H1 (cell line): Measurements from ENCODE around the gene PIM1. TPM values are rescaled to one million over a fixed set of nuclear protein-coding genes. Genes with fewer than 3 reads are reported as not detected.

Source experiments
- CTCF ChIA-PET: fragments of 300-600 bp; sonication (Branson Sonifier 250); formaldehyde crosslinking; loops from one replicate; lab custom pipeline; 2021; ENCODE audit not compliant: partially characterized antibody; lab: Charles Lee
- POLR2A ChIA-PET: fragments of 300-600 bp; sonication (Branson Sonifier 250); formaldehyde crosslinking; loops from one replicate; lab custom pipeline; 2021; ENCODE audit warnings: inconsistent platforms; ENCODE audit not compliant: partially characterized antibody; lab: Charles Lee
- DNase-seq, 2 experiments: peaks; one replicate each; pipeline versions ENCODE4 v3.0.0 to v3.0.0-alpha.2; 2010 to 2022; ENCODE audit warnings: low spot score in 2 of 2, low read depth in 1 of 2, mixed read lengths in 1 of 2
- FAIRE-seq: peaks from 2 replicates; lab custom pipeline; 2011; peaks lifted over from hg19 to GRCh38; lab: Jason Lieb, UNC
- H2AFZ ChIP-seq: 2 replicates; pipeline ENCODE4 v1.8.1; 2012; ENCODE audit warnings: low read length, inconsistent platforms
- H2AK5ac ChIP-seq: 2 replicates; pipeline ENCODE4 v1.6.1; 2013; ENCODE audit warnings: low read depth, low read length
- H2BK120ac ChIP-seq: replicated peaks from 2 replicates; pipeline ENCODE3; 2013; ENCODE audit warnings: low read depth, low read length, inconsistent platforms
- H2BK12ac ChIP-seq: 2 replicates; pipeline ENCODE4 v1.6.1; 2013; ENCODE audit warnings: low read depth, low read length
- H2BK15ac ChIP-seq: 2 replicates; pipeline ENCODE4 v1.6.1; 2013; ENCODE audit warnings: low read length
- H2BK20ac ChIP-seq: 2 replicates; pipeline ENCODE4 v1.6.1; 2013; ENCODE audit warnings: low read length
- H2BK5ac ChIP-seq: 2 replicates; pipeline ENCODE4 v1.6.1; 2013; ENCODE audit warnings: low read depth, low read length
- H3K14ac ChIP-seq: 2 replicates; pipeline ENCODE4 v1.6.1; 2013; ENCODE audit warnings: inconsistent platforms; ENCODE audit not compliant: insufficient read length
- H3K18ac ChIP-seq: 2 replicates; pipeline ENCODE4 v1.6.1; 2013; ENCODE audit warnings: low read length; ENCODE audit errors: extremely low read depth
- H3K23ac ChIP-seq: 2 replicates; pipeline ENCODE4 v1.6.1; 2013; ENCODE audit warnings: inconsistent platforms; ENCODE audit not compliant: insufficient read length
- H3K23me2 ChIP-seq: 2 replicates; pipeline ENCODE4 v1.6.1; 2013; ENCODE audit warnings: low read depth, low read length
- H3K27ac ChIP-seq: 2 replicates; pipeline ENCODE4 v1.6.1; 2011; ENCODE audit warnings: low read depth, low read length, inconsistent platforms
- H3K27me3 ChIP-seq, 4 experiments: replicated peaks in 1 of 4; 1 replicate in 1 of 4; 2 replicates in 3 of 4; pipeline versions ENCODE4 v1.6.1 to v1.8.1; 2011 to 2013; ENCODE audit warnings: low read length in 3 of 4, mild to moderate bottlenecking in 3 of 4, inconsistent platforms in 2 of 4, mixed read lengths in 2 of 4, moderate library complexity in 1 of 4; ENCODE audit not compliant: control insufficient read depth in 3 of 4, insufficient read depth in 3 of 4; ENCODE audit errors: extremely low read depth in 1 of 4
- H3K36me3 ChIP-seq, 4 experiments: 2 replicates each; pipeline versions ENCODE4 v1.6.1 to v1.8.1; 2011 to 2013; ENCODE audit warnings: mild to moderate bottlenecking in 4 of 4, low read length in 3 of 4, moderate library complexity in 2 of 4, control low read depth in 1 of 4, inconsistent platforms in 1 of 4; ENCODE audit not compliant: insufficient read depth in 4 of 4, control insufficient read depth in 2 of 4
- H3K4ac ChIP-seq: replicated peaks from 2 replicates; pipeline ENCODE3; 2013; ENCODE audit warnings: low read length, low read depth, mixed read lengths, inconsistent platforms; ENCODE audit not compliant: insufficient read length
- H3K4me1 ChIP-seq, 4 experiments: replicated peaks in 1 of 4; 1 replicate in 1 of 4; 2 replicates in 3 of 4; pipeline versions ENCODE4 v1.6.1 to v1.8.1; 2011 to 2013; ENCODE audit warnings: low read length in 3 of 4, inconsistent platforms in 2 of 4, mixed read lengths in 1 of 4; ENCODE audit not compliant: insufficient read depth in 4 of 4, control insufficient read depth in 3 of 4
- H3K4me2 ChIP-seq, 2 experiments: 2 replicates each; pipeline versions ENCODE4 v1.6.1 to v1.8.1; 2011 to 2013; ENCODE audit warnings: low read depth in 2 of 2, low read length in 2 of 2, control low read depth in 1 of 2, inconsistent platforms in 1 of 2, mild to moderate bottlenecking in 1 of 2; ENCODE audit not compliant: insufficient read depth in 1 of 2
- H3K4me3 ChIP-seq, 4 experiments: fragments of 200-600, 300-600 bp in 1 of 4; sonication (generic), shearing (Covaris generic), sonication (Bioruptor Twin) in 1 of 4; 2 replicates each; pipeline versions ENCODE4 v1.5.1 to v1.8.1; 2011 to 2016; ENCODE audit warnings: low read length in 4 of 4, low read depth in 3 of 4, control low read depth in 2 of 4, inconsistent platforms in 2 of 4, mild to moderate bottlenecking in 2 of 4, mixed read lengths in 1 of 4, moderate library complexity in 1 of 4; ENCODE audit not compliant: insufficient read depth in 2 of 4; ENCODE audit errors: extremely low read depth in 1 of 4
- H3K56ac ChIP-seq: replicated peaks from 2 replicates; pipeline ENCODE3; 2013; ENCODE audit warnings: low read depth, mild to moderate bottlenecking, mixed read lengths, low read length, inconsistent platforms; ENCODE audit not compliant: insufficient read length
- H3K79me1 ChIP-seq: 2 replicates; pipeline ENCODE4 v1.6.1; 2013; ENCODE audit warnings: low read depth, low read length, control low read depth
- H3K79me2 ChIP-seq, 2 experiments: 2 replicates each; pipeline versions ENCODE4 v1.6.1 to v1.8.1; 2012 to 2013; ENCODE audit warnings: low read length in 2 of 2, mild to moderate bottlenecking in 2 of 2, inconsistent platforms in 1 of 2; ENCODE audit not compliant: insufficient read depth in 2 of 2, control insufficient read depth in 1 of 2
- H3K9ac ChIP-seq, 4 experiments: replicated peaks in 1 of 4; 1 replicate in 1 of 4; 2 replicates in 3 of 4; pipeline versions ENCODE4 v1.6.1 to v1.8.1; 2011 to 2013; ENCODE audit warnings: low read depth in 3 of 4, low read length in 3 of 4, control low read depth in 2 of 4, mild to moderate bottlenecking in 2 of 4, moderate library complexity in 2 of 4, inconsistent platforms in 1 of 4; ENCODE audit errors: extremely low read depth in 1 of 4
- H3K9me3 ChIP-seq, 2 experiments: 2 replicates each; pipeline versions ENCODE4 v1.6.1 to v1.8.1; 2012 to 2013; ENCODE audit warnings: mild to moderate bottlenecking in 2 of 2, moderate library complexity in 2 of 2, control low read depth in 1 of 2, inconsistent platforms in 1 of 2, low read depth in 1 of 2, low read length in 1 of 2, mixed read lengths in 1 of 2; ENCODE audit not compliant: insufficient read depth in 2 of 2
- H4K20me1 ChIP-seq, 2 experiments: replicated peaks in 1 of 2; 2 replicates each; pipeline versions ENCODE3 to v1.8.1; 2011 to 2013; ENCODE audit warnings: inconsistent platforms in 2 of 2, low read length in 2 of 2, mild to moderate bottlenecking in 1 of 2; ENCODE audit not compliant: insufficient read depth in 2 of 2, control insufficient read depth in 1 of 2
- H4K5ac ChIP-seq: 2 replicates; pipeline ENCODE4 v1.6.1; 2013; ENCODE audit warnings: low read length, low read depth, mixed read lengths, inconsistent platforms; ENCODE audit not compliant: insufficient read length
- H4K8ac ChIP-seq: 2 replicates; pipeline ENCODE4 v1.8.0; 2013; ENCODE audit warnings: mild to moderate bottlenecking, moderate library complexity, low read length, inconsistent platforms; ENCODE audit not compliant: insufficient read depth; ENCODE audit errors: extremely low read depth
- H4K91ac ChIP-seq: replicated peaks from 2 replicates; pipeline ENCODE3; 2013; ENCODE audit warnings: low read length, mixed read lengths, inconsistent platforms; ENCODE audit not compliant: insufficient read length
- CBX5 ChIP-seq: fragments of 300-800, 300-1000 bp; sonication (generic); IDR thresholded peaks from 2 replicates; pipeline ENCODE4 v1.7.1; 2016; ENCODE audit warnings: antibody characterized with exemption, low read length, low read depth
- CHD1 ChIP-seq: IDR thresholded peaks from 2 replicates; pipeline ENCODE4 v1.6.1; 2012; ENCODE audit warnings: low read depth, low read length, improper control_type of control experiment
- E2F6 ChIP-seq: IDR thresholded peaks from 2 replicates; pipeline ENCODE4 v1.6.1; 2012; ENCODE audit warnings: inconsistent platforms
- GTF2F1 ChIP-seq: IDR thresholded peaks from 2 replicates; pipeline ENCODE4 v1.6.1; 2012; ENCODE audit warnings: low read depth, low read length, improper control_type of control experiment, borderline replicate concordance
- JUN ChIP-seq: IDR thresholded peaks from 2 replicates; pipeline ENCODE4 v1.6.1; 2011; ENCODE audit warnings: low read depth, mild to moderate bottlenecking, improper control_type of control experiment, low read length
- KDM1A ChIP-seq: fragments of 200-600, 300-600 bp; sonication (generic); IDR thresholded peaks from 2 replicates; pipeline ENCODE4 v1.7.1; 2016; ENCODE audit warnings: mild to moderate bottlenecking, low read length, borderline replicate concordance
- KDM4A ChIP-seq: IDR thresholded peaks from one replicate; pipeline ENCODE4 v1.7.1; 2012; ENCODE audit warnings: low read depth, mild to moderate bottlenecking, moderate library complexity, low read length, inconsistent platforms; ENCODE audit not compliant: severe bottlenecking
- MAX ChIP-seq: IDR thresholded peaks from 2 replicates; pipeline ENCODE4 v1.6.1; 2012; ENCODE audit warnings: inconsistent platforms
- NANOG ChIP-seq: IDR thresholded peaks from 2 replicates; pipeline ENCODE4 v1.6.1; 2011; ENCODE audit warnings: low read length, low read depth, mild to moderate bottlenecking, inconsistent platforms; ENCODE audit not compliant: insufficient read depth, poor library complexity, severe bottlenecking
- POLR2AphosphoS5 ChIP-seq: IDR thresholded peaks from 2 replicates; pipeline ENCODE4 v1.6.1; 2011; ENCODE audit warnings: low read depth, low read length
- RNF2 ChIP-seq: fragments of 200-900, 300-1000 bp; sonication (generic); IDR thresholded peaks from 2 replicates; pipeline ENCODE4 v1.7.1; 2016; ENCODE audit warnings: borderline replicate concordance, low read depth, mild to moderate bottlenecking, antibody characterized with exemption, low read length; ENCODE audit not compliant: poor library complexity, severe bottlenecking; ENCODE audit errors: missing control alignments
- WGBS, 2 experiments: shearing (Covaris generic) in 1 of 2; methylation state at CpG; one replicate each; pipeline versions ENCODE4 v1.1.6 to v1.1.7; 2013 to 2015; ENCODE audit warnings: low lambda C conversion rate in 2 of 2, mixed read lengths in 2 of 2, inconsistent platforms in 1 of 2, low coverage in 1 of 2, missing lambda C conversion rate in 1 of 2; ENCODE audit not compliant: insufficient replicate concordance in 2 of 2, insufficient coverage in 1 of 2, insufficient read length in 1 of 2; ENCODE audit errors: extremely low coverage in 1 of 2, missing lambda C conversion rate in 1 of 2; 5-methylcytosine and 5-hydroxymethylcytosine counted together
- polyA plus RNA-seq, 7 experiments: library from polyadenylated mRNA; depleted of rRNA in 3 of 7; stranded (reverse) in 5 of 7; unstranded in 2 of 7; fragments of >200 nt in 5 of 7; fragments of 200-250 nt in 2 of 7; gene quantifications; 1 replicate in 5 of 7; 2 replicates in 1 of 7; 4 replicates in 1 of 7; pipeline versions ENCODE4 v1.2.1 to v1.2.3, GENCODE V29; 2011 to 2013; ENCODE audit warnings: missing spikeins in 2 of 7, mixed read lengths in 2 of 7
- total RNA-seq: library from RNA; stranded (reverse); fragmentation: NEBNext Ultra II Directional; extraction: Animal tissue kit (Norgen Biotek cat#: 25700); gene quantifications from 2 replicates; pipeline ENCODE4 v1.2.1, GENCODE V29; 2021

PIM1 gene
- total and polyA plus RNA-seq, 2 of the 8 experiments (the other 6 are each of a cell fraction or from before 2014, with no cell fraction given): 25.5 to 94.9 TPM

GRCh38 chr6:37140145-37140544 lies 29.8 kb upstream of the PIM1 start:
- Histone ChIP-seq H2BK120ac (peak overlapping the region; percentile 95), H4K5ac (peak overlapping the region; percentile 90), H3K9me3 (no peaks in the 10 kb centered on the region), H3K27me3 (no peaks in the 10 kb centered on the region), H3K4me2 (peak overlapping the region in 1 of 2 experiments; percentile 95; a peak in 2 of 4 replicates), H2BK5ac (peak overlapping the region; percentile 87), H2AK5ac (no peak overlapping the region; the same call in 1 of the 2 replicates), H3K4ac (peak overlapping the region; percentile 6), H3K9ac (no peak overlapping the region), H3K79me1 (no peaks in the 10 kb centered on the region), H4K91ac (no peak overlapping the region), H2BK12ac (peak overlapping the region; percentile 22; the same call in 1 of the 2 replicates), H2AFZ (no peak overlapping the region), H4K20me1 (no peaks in the 10 kb centered on the region), H2BK20ac (no peak overlapping the region), H3K23ac (no peak overlapping the region), H3K27ac (no peak overlapping the region), H3K4me1 (peaks cover 6 to 32% (median 25%) of the 10 kb centered on the region in 4 experiments), H3K56ac (peak overlapping the region; percentile 77), H3K36me3 (peaks cover 0 to 8% (median 0%) of the 10 kb centered on the region in 4 experiments; a peak in 1 of 8 replicates), H2BK15ac (no peak overlapping the region), H3K18ac (peak overlapping the region; percentile 34; the same call in 1 of the 2 replicates), H3K23me2 (peaks cover 8% of the 10 kb centered on the region), H3K14ac (no peak overlapping the region), H4K8ac (no peak overlapping the region), H3K4me3 (peak overlapping the region in 2 of 4 experiments; percentile 11 to 49; a peak in 2 of 8 replicates), H3K79me2 (peaks cover 8 to 21% of the 10 kb centered on the region in 2 experiments; a peak in 3 of 4 replicates)
- POLR2A ChIA-PET: interaction anchor here (0.6 to 39.1 kb wide), 9 partner anchors 11 to 88 kb away, joined by 3 to 1024 read pairs (median 23); partner anchors contain the start of gene PIM1
- FAIRE-seq (no peak), DNase-seq (no peak)
- 40% methylated on average over 3 of the region's 3 CpGs; no CpG with 5 or more reads in 1 of the 2 experiments for WGBS, 2 experiments
- CTCF ChIA-PET: interaction anchor here (0.7 to 9.0 kb wide), 10 partner anchors 9 to 93 kb away, joined by 3 to 59 read pairs (median 4); partner anchors contain the start of gene PIM1
- TF ChIP-seq RNF2 (no peak), KDM1A (no peak), E2F6 (no peak), JUN (no peak), GTF2F1 (no peak), CHD1 (no peak), CBX5 (no peak), MAX (no peak), KDM4A (no peak), POLR2AphosphoS5 (no peak), NANOG (no peak)
